ENCODE data around the gene LHFPL2.

The LHFPL2 gene

GRCh38 chr5:78661044-78661443 is 12.5 kb upstream of the LHFPL2 start:
- Histone ChIP-seq H3K27me3 (no peaks in the 10 kb centered on the region), H3K9me3 (no peaks in the 10 kb centered on the region), H3K27ac (no peak overlapping the region), H3K36me3 (no peaks in the 10 kb centered on the region), H3K4me3 (ENCODE audit: low read depth in 1 of 2, low read length in 1 of 2) (no peak overlapping the region), H3K4me1 (ENCODE audit: control insufficient read depth in 1 of 2, insufficient read depth in 1 of 2, low read depth in 1 of 2, low read length in 1 of 2) (peaks cover 4 to 7% of the 10 kb centered on the region in 2 experiments)
- no peak for TF ChIP-seq CTCF (IDR thresholded peaks at IDR 0.05)

GRCh38 chr5:78660401-78660800 is 11.8 kb upstream of the LHFPL2 start:
- Histone ChIP-seq H3K9me3 (no peaks in the 10 kb centered on the region), H3K36me3 (no peaks in the 10 kb centered on the region), H3K4me3 (ENCODE audit: low read depth in 1 of 2, low read length in 1 of 2) (no peak overlapping the region), H3K27me3 (no peaks in the 10 kb centered on the region), H3K27ac (no peak overlapping the region), H3K4me1 (ENCODE audit: control insufficient read depth in 1 of 2, insufficient read depth in 1 of 2, low read depth in 1 of 2, low read length in 1 of 2) (peaks cover 4 to 7% of the 10 kb centered on the region in 2 experiments)
- no peak for TF ChIP-seq CTCF (IDR thresholded peaks at IDR 0.05)

- no peaks in the 10 kb centered on the region for H3K9me3 ChIP-seq
- peaks cover 4 to 7% of the 10 kb centered on the region in 2 experiments for H3K4me1 ChIP-seq (ENCODE audit: control insufficient read depth in 1 of 2, insufficient read depth in 1 of 2, low read depth in 1 of 2, low read length in 1 of 2)
- H3K4me3 ChIP-seq (ENCODE audit: low read depth in 1 of 2, low read length in 1 of 2), result no peak overlapping the region
- H3K27me3 ChIP-seq, result no peaks in the 10 kb centered on the region
- no peak for TF ChIP-seq CTCF (IDR thresholded peaks at IDR 0.05)
- H3K36me3 ChIP-seq, result no peaks in the 10 kb centered on the region
- no peak overlapping the region for H3K27ac ChIP-seq
These were observed 11.1 kb upstream of the LHFPL2 start for GRCh38 chr5:78659714-78660113.

GRCh38 chr5:78659114-78659513 is 10.5 kb upstream of the LHFPL2 start:
- Histone ChIP-seq H3K4me3 (ENCODE audit: low read depth in 1 of 2, low read length in 1 of 2) (no peak overlapping the region), H3K27ac (no peak overlapping the region)
- no peak for TF ChIP-seq CTCF (IDR thresholded peaks at IDR 0.05)

GRCh38 chr5:78657201-78657600 is 8.6 kb upstream of the LHFPL2 start:
- Histone ChIP-seq H3K36me3 (no peaks in the 10 kb centered on the region), H3K4me1 (ENCODE audit: control insufficient read depth in 1 of 2, insufficient read depth in 1 of 2, low read depth in 1 of 2, low read length in 1 of 2) (peaks cover under 1 to 2% of the 10 kb centered on the region in 2 experiments)
- TF ChIP-seq CTCF (IDR thresholded peaks at IDR 0.05), result no peak

More at GRCh38 chr5:78659114-78659513, 10.5 kb upstream of the LHFPL2 start:
- Histone ChIP-seq H3K4me1 (ENCODE audit: control insufficient read depth in 1 of 2, insufficient read depth in 1 of 2, low read depth in 1 of 2, low read length in 1 of 2) (peaks cover 4 to 7% of the 10 kb centered on the region in 2 experiments), H3K27me3 (no peaks in the 10 kb centered on the region), H3K36me3 (no peaks in the 10 kb centered on the region), H3K9me3 (no peaks in the 10 kb centered on the region)

More at GRCh38 chr5:78657201-78657600, 8.6 kb upstream of the LHFPL2 start:
- Histone ChIP-seq H3K27ac (no peak overlapping the region), H3K9me3 (no peaks in the 10 kb centered on the region), H3K4me3 (ENCODE audit: low read depth in 1 of 2, low read length in 1 of 2) (no peak overlapping the region), H3K27me3 (peaks cover 12% of the 10 kb centered on the region)
